Pancreas (tissue), 10 donors: ENCODE data around the gene MEF2D. TPM values are rescaled to one million over a fixed set of nuclear protein-coding genes. Genes with fewer than 3 reads are reported as not detected.

ENCODE experiments used
- ATAC-seq, 4 donors: fragments of 200-7000 bp; cut with Tn5 transposase; one replicate each; pipeline versions ENCODE4 v1.8.0 to v1.9.1; 2020; ENCODE audit warnings: mild to moderate bottlenecking in 4 of 4, moderate library complexity in 4 of 4
- DNase-seq, 6 donors: peaks; one replicate each; pipeline ENCODE4 v3.0.0-alpha.2; 2020
- FAIRE-seq: peaks from 2 replicates; lab custom pipeline; 2012; peaks lifted over from hg19 to GRCh38; lab: Jason Lieb, UNC
- H3K27ac ChIP-seq, 4 donors: fragments of 200-600 bp; sonication (generic); 1 replicate in 3 of 4; 2 replicates in 1 of 4; pipeline versions ENCODE4 v1.5.0 to v1.8.0; 2020
- H3K27me3 ChIP-seq, 4 donors: fragments of 200-600 bp; one replicate each; pipeline ENCODE4 v1.8.0; 2021
- H3K36me3 ChIP-seq, 3 donors: fragments of 200-600 bp; sonication (generic) in 1 of 3; one replicate each; pipeline versions ENCODE4 v1.5.0 to v1.8.0; 2020 to 2021
- H3K4me1 ChIP-seq, 3 donors: fragments of 200-600 bp; one replicate each; pipeline ENCODE4 v1.8.0; 2021
- H3K4me3 ChIP-seq, 4 donors: fragments of 200-600 bp; sonication (generic) in 2 of 4; one replicate each; pipeline versions ENCODE4 v1.5.0 to v1.8.0; 2020 to 2021
- H3K9me3 ChIP-seq, 4 donors: fragments of 200-600 bp; one replicate each; pipeline ENCODE4 v1.8.0; 2021
- WGBS, 2 donors: extraction: QIAGEN DNeasy Blood & Tissue Kit; methylation state at CpG; one replicate each; pipeline ENCODE4 v1.1.7; 2013; 5-methylcytosine and 5-hydroxymethylcytosine counted together
- intact Hi-C, 3 donors: fragments of 100-400 bp; cut with DNase I; formaldehyde crosslinking; loops; one replicate each; pipeline versions ENCODE4 v1.11.1 to v1.14.2; 2022
- polyA plus RNA-seq, 2 donors: library from polyadenylated mRNA; stranded (reverse); fragments of 200-250 nt; gene quantifications; one replicate each; pipeline ENCODE4 v1.2.3, GENCODE V29; 2013
- total RNA-seq, 6 donors: library from RNA; stranded (reverse); fragmentation: NEBNext Ultra II Directional in 4 of 6; extraction: Animal tissue kit (Norgen Biotek cat#: 25700) in 4 of 6; gene quantifications; one replicate each; pipeline versions ENCODE4 v1.2.1 to v1.2.4, GENCODE V29; 2021 to 2023
- TF ChIP-seq, protein P1 (sequence below), 4 donors: fragments of 200-600 bp; sonication (generic) in 3 of 4; IDR thresholded peaks; one replicate each; pipeline versions ENCODE4 v1.5.0 to v1.8.0; 2021; ENCODE audit warnings: antibody characterized with exemption in 4 of 4
- donor health status: healthy with polysubstance abuse.
- donor health status: DM: no; HTN: no; CAD: no; lungs with moderate emphysema.
- donor health status: DM: no; HTN: no; CAD: no.
- donor health status: control.
- donor health status: control.
- donor health status: Bipolar disorder and iron deficiency.
- donor health status: DM: yes; HTN: yes; CAD: no.
- donor health status: DM: no; HTN: no; CAD: no.
- donor health status: DM: no; HTN: no; CAD: no.
- donor health status: DM: yes; HTN: yes; CAD: no.

MEF2D gene
- total and polyA plus RNA-seq, 8 donors: 15.7 to 31.8 (median 23.6) TPM

DNA sequence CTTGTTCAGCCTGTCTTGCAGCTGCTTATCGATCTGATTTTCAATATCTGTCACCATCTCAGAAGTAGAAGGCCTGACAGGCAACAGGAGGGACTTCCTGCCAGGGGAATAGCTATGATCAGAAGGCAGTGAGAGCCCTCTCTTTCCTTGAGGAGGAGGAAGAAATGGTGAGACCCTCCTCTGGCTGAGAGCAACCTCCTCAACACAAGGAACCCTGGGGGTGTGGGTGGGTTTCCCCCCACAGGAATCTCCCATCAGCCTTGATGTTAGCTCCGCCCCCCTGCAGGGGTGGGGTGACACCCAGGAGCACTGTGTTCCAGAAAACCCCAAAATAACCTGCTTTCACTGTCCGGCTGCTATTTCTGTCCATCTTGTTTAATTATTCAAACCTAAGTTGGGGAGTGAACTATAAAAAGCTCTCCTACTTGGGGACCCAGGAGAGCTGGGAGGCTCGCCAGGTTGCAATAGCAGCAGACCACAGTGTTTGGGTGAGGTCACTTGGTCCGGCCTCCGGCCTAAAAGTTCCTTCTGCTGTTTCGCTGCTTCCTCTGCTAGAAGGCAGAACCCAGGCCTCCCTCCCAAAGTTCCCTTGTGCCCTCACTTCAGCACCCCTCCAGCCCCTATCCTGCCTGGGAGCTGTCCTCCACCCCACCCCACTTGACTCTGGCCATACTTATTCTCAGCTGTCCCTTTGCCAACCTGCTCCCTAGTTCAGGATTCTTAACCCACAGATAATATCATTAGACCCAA lies 7.8 kb upstream of the MEF2D start:
- FAIRE-seq (no peak), ATAC-seq (no peak), DNase-seq (no peak)
- TF ChIP-seq, protein P1, sequence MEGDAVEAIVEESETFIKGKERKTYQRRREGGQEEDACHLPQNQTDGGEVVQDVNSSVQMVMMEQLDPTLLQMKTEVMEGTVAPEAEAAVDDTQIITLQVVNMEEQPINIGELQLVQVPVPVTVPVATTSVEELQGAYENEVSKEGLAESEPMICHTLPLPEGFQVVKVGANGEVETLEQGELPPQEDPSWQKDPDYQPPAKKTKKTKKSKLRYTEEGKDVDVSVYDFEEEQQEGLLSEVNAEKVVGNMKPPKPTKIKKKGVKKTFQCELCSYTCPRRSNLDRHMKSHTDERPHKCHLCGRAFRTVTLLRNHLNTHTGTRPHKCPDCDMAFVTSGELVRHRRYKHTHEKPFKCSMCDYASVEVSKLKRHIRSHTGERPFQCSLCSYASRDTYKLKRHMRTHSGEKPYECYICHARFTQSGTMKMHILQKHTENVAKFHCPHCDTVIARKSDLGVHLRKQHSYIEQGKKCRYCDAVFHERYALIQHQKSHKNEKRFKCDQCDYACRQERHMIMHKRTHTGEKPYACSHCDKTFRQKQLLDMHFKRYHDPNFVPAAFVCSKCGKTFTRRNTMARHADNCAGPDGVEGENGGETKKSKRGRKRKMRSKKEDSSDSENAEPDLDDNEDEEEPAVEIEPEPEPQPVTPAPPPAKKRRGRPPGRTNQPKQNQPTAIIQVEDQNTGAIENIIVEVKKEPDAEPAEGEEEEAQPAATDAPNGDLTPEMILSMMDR (IDR thresholded peaks at IDR 0.05): no peak
- H3K9me3 ChIP-seq: no peaks in the 10 kb centered on the region
- no peaks in the 10 kb centered on the region for H3K27me3 ChIP-seq
- peaks cover 11 to 21% (median 19%) of the 10 kb centered on the region in 3 donors for H3K4me1 ChIP-seq
- WGBS, 2 donors: 64 to 69% methylated on average over 7 of the region's 7 CpGs
- H3K27ac ChIP-seq: peak overlapping the region in 2 of 4 donors; percentile 0 to 26
- no peak overlapping the region for H3K4me3 ChIP-seq
- H3K36me3 ChIP-seq: no peaks in the 10 kb centered on the region
- intact Hi-C loops: no loop called here

DNA sequence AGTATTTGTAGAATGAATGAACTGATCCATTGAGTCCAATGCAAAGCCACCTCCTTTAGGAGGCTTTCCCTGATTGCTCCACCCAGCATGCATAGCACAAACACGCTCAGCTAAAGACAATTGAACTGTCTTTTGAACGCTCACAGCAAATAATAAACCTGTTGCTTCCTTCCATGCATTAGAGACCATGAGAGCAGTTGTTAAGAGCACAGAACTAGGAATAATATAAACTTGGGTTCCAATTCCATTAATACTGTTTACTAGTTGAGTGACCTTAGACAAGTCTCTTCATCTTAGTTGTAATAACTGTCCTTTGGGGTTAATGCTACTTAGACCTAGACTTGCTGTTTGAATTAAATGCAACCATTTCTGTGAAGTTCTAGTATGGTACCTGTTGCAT lies 5.9 kb upstream of the MEF2D start:
- DNase-seq (no peak), ATAC-seq (no peak), FAIRE-seq (no peak)
- Histone ChIP-seq H3K27me3 (no peaks in the 10 kb centered on the region), H3K9me3 (no peaks in the 10 kb centered on the region), H3K36me3 (no peaks in the 10 kb centered on the region), H3K4me3 (no peak overlapping the region), H3K27ac (no peak overlapping the region), H3K4me1 (peaks cover 21 to 40% (median 36%) of the 10 kb centered on the region in 3 donors)
- intact Hi-C loops: no loop called here
- TF ChIP-seq, protein P1 (IDR thresholded peaks at IDR 0.05): no peak
- 87 to 92% methylated on average over 2 of the region's 2 CpGs for WGBS, 2 donors

DNA sequence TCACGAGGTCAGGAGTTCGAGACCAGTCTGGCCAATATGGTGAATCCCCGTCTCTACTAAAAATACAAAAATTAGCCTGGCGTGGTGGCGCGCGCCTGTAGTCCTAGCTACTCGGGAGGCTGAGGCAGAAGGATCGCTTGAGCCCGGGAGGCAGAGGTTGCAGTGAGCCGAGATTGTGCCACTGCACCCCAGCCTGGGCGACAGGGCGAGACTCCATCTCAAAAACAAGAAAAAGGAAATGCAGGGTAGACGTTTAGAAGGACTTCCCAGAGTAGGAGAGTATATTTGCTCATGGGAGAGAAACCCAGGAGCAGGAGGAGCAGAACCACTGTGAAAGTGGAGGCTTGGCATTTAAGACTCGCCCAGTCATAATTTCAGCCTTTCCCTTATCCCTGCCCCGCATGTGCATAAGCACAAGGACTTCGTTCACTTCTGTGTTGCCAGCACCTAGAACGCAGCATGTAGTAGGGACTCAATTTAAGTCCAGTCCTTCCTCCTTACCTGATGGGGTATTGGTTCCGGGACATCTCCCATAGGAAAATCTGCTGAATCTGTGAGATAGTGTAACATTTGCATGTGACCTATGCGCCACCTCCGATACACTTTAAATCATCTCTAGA lies 5.2 kb upstream of the MEF2D start:
- ATAC-seq: no peak
- peak overlapping the region in 2 of 4 donors; percentile 12 to 37 for H3K4me3 ChIP-seq
- 74 to 77% methylated on average over 21 of the region's 21 CpGs for WGBS, 2 donors
- H3K27ac ChIP-seq: peak overlapping the region; percentile 86 to 100 (median 100)
- intact Hi-C loops: no loop called here
- H3K27me3 ChIP-seq: no peaks in the 10 kb centered on the region
- TF ChIP-seq, protein P1 (IDR thresholded peaks at IDR 0.05): no peak
- no peaks in the 10 kb centered on the region for H3K9me3 ChIP-seq
- H3K4me1 ChIP-seq: peaks cover 21 to 40% (median 37%) of the 10 kb centered on the region in 3 donors
- no peak for DNase-seq
- no peak for FAIRE-seq
- H3K36me3 ChIP-seq: no peaks in the 10 kb centered on the region

DNA sequence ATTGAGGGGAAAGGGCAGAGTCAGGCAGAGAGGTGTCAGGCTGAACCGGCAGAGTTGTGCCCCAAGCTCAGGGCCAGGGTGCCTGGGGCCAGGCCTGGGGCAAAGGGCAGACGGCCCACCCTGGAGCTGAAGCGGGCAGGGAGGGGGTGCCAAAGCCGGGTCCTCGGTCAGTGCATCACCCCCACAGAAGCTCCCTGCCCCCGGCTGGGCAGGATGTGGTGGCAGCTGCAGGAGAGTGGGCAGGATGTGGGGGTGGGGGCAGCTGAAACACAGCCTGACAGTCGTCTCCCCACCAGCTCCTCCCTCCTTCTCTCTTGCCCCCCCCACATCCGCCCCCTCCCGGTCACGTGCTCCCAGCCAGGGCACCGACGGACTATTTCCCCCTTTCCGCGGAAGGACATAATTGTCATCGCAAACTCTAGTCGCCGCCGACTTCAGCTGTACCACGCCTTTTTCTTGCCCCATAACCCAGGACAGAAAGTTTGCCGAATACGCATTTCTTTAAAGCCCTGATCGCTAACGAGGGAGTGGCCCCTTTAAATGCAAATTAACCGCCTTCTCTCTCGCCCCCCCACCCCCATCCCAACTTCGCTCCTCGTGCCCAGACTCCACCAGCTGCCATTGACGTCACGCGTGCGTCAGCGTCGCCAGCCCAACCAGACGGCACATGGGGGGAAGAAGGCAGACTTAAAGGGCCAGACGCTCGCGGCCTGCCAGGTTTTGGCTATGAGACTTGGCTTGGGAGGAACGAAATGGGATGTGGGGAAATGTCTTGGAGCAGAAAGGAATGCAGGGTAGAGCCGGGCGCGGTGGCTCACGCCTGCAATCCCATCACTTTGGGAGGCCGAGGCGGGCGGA lies 4.5 kb upstream of the MEF2D start:
- Histone ChIP-seq H3K36me3 (no peaks in the 10 kb centered on the region), H3K27me3 (no peaks in the 10 kb centered on the region), H3K9me3 (no peaks in the 10 kb centered on the region), H3K4me1 (peaks cover 21 to 40% (median 37%) of the 10 kb centered on the region in 3 donors), H3K27ac (peak overlapping the region; percentile 86 to 100 (median 100)), H3K4me3 (peak overlapping the region in 2 of 4 donors; percentile 26 to 37)
- DNase-seq: peak; percentile 97 to 99 (median 99)
- TF ChIP-seq, protein P1 (IDR thresholded peaks at IDR 0.05): no peak
- peak; percentile 60 to 74 (median 66) for ATAC-seq
- intact Hi-C loops: no loop called here
- WGBS, 2 donors: 3 to 4% methylated on average over 32 to 44 of the region's 45 CpGs
- peak; percentile 63 for FAIRE-seq
